GM19324 (cell line): ENCODE measurements around the gene FBLN2.
"Not testable (repeated sequence)": the region's sequence is repeated elsewhere in the genome, so short reads cannot be mapped to it uniquely, and the experiment has no call there.

Source experiments
- ATAC-seq: cut with Tn5 transposase; IDR thresholded peaks from one replicate; pipeline ENCODE4 v1.9.1; 2021; ENCODE audit warnings: mild to moderate bottlenecking, moderate library complexity; ENCODE audit not compliant: unreplicated experiment, low FRiP score

FBLN2 gene

DNA sequence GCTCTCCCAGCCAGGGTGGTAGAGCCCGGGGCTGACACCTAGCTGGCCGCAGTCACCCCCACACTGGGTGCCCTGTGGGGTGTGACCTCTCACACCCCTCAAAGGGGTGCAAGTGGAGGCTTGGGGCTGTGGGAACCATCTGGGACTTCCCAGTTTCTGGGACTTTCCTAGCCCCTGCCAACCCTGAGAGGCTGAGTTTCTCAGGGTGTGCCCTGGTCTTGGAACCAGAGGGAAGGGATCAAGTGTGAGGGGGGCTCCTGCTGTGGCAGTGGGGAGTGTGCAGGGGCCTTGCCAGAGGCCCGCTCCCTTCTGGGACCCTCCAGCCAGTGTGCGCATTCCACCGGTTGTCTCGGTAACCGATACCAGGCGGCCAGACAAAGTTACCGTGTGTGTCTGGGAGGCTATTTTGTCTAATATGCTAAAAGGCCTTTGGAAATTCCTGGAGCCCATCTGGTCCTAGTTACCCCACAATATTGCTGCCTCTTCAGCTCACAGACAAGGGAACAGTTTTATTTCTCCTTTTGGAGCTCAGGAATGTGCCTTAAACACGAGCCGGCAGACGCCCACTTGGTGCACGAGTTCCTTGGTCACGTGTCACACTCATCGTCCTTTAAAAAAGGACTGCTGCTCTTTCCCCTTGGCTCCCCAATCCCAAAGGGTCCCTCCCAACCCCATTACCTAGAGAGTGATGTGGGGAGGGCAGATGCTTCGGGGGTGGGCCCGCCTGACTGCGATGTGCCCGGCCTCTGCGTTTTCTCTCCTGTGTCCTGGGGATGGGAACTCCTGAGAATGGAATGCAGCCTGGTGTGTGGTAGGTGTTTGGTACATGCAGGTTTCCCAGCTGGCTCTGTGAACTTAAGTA is 35.6 kb upstream of the FBLN2 start:
- no peak for ATAC-seq

GRCh38 chr3:13513913-13514517 is 34.9 kb upstream of the FBLN2 start:
- ATAC-seq, result no peak

- no peak for ATAC-seq
These were observed 34.1 kb upstream of the FBLN2 start for GRCh38 chr3:13514639-13515435.

DNA sequence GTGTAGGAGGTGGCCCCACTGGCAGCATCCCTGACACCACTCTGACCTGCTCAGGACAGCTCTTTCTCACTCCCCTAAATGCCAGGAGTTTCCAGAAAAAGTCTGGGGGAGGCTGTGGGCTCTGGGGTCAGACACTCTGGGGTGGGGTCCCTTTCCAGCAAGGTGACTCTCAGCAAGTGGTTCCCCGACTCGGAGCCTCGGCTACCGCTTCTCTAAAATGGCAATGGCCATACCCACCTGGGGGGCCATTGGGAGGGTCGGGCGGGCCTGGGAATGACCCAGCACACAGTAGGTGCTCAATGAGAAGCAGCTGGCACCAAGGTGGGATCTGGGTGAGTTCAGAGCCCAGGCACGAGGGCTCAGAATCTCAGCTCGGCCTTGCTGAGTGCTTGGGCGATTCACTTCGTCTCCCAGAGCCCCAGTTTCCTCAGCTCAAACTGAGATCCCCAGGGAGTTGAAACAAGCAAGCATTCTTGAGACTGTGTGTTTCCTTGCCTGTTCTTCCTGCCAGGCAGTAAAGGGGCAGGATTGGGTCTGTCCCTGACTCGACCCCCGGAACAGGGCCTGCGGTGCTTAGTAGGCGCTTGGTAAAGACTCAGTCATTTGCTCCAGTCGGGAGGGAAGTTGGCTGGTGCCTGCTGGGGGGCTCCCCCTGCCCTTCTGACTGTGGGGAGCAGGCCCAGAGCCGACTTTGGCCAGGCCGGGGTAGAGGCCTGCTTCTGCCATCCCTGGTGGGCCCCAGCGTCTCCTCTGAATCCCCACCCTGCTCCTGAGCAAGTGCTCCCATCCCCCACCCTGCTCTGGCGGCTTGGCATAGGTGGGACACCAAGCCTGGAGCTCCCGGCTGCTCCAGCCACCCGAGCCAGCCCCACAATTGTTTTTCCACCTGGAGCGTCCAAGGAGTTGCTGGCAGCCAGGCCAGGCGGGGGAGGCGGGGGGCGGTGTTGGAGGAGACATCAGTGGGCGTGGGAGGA is 32.9 kb upstream of the FBLN2 start:
- ATAC-seq, result no peak

- ATAC-seq, result no peak
These were observed 32.2 kb upstream of the FBLN2 start for GRCh38 chr3:13516760-13517135.

DNA sequence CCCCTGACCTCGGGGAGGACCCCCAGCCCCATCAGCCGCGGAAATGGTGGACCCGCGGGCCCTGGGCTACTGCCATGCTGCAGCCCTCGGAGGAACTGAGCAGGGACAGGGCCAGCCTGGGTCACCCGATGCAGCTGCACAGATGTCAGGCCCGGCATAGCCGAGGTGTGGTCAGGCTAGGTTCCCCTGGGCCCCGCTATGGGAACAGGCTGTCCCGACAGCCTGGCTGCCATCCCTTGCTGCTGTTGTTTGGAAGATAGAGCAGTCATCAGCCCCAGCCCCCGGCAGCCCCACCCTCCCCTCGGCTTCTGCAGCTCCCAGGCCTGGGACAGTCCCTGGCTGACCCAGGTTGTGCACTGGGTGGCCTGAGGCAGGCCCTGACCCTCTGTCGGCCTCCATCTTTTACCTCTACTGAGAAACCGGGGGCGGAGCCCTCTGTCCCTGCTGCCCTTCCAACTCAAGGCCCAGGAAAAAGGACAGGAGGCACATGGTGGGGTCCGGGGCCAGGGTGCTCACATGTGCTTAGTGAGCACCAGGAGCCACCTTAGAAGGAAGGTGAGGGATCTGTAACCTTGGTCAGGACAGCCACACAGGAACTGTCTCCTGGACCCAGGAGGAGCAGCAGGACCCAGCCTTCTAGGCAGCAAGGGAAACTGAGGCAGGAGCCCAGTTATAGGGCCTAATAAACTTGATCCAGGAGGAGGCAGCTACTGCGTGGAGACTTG is 31.5 kb upstream of the FBLN2 start:
- ATAC-seq, result no peak

- no peak for ATAC-seq
These were observed 30.4 kb upstream of the FBLN2 start for GRCh38 chr3:13518516-13518953.

DNA sequence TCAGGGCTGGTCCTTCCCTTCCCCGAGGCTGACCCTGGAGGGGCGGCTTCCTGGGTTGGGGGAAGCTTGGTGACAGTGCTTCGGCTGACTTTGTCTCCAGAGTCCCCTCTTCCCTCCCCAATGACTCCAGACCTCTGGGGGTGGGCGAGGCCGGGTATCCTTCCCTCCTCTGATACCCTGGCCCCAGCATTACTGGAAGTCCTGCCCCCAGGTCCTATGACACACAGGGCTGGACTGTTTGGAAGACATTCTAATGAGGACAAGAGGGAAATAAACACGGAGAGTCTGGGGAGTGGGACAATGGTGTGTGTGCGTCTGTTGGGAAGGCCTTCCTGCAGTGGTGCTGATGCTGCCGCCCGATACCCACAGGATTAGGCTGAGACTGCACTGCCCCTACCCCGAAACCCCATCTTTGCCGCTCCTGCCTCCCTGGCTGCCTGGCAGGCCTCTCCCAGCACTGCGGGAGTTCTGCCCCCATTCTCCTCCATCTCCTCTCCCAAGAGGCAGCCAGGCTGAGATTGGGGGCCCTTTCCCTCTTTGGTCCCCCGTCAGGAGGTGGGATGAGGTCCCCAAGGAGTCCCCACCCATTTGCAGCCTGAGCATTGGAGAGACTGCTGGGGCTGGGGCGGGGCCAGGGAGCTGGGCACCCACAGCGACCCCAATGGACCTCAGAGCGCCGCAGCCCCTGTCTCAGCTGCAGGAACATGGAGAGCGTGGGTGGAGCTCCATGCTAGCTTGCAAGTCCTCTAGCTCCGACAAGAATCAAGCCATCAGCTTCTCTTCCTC is 29.7 kb upstream of the FBLN2 start:
- no peak for ATAC-seq

DNA sequence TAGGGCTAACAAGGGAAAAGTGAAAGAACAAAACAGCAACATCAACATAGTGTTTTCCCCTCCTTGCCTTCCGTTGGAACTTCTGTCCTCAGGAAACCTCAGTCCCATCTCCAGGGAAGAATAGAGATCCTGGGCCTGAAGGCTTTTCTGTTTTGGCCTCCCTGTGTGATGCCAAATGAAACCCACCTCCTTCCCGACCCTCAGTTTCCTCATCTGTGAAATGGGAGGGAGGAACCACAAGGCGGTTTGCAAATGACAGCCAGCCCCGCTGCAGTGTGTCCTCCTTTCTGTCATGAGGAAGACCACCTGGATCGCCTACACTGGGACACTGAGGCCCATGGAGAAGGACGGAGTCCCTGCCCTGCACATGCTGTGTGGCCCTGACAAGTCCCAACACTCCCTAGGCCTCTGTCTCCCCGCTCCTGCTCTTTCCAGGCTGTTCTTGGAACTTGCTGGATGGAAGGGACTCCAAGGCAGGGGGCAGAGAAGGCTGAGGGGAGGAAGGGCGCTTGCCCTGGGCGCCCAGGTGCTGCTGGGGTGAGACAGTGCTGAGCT is 28.5 kb upstream of the FBLN2 start:
- no peak for ATAC-seq

DNA sequence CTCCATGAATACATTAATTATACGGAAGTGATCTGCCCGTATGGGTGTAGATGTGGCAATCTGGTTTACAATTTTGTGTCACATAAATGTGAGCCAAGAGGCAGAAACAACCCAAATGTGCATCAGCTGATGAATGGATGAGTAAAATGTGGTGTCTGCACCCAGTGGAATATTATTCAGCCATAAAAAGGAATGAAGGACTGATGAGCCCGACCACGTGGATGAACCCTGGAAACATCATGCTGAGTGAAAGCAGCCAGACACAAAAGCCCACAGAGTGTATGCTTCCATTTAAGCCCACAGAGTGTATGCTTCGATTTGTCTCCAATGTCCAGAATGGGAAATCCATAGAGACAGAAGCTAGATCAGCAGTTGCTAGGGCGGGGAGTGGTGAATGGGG is 27.6 kb upstream of the FBLN2 start:
- no peak for ATAC-seq

DNA sequence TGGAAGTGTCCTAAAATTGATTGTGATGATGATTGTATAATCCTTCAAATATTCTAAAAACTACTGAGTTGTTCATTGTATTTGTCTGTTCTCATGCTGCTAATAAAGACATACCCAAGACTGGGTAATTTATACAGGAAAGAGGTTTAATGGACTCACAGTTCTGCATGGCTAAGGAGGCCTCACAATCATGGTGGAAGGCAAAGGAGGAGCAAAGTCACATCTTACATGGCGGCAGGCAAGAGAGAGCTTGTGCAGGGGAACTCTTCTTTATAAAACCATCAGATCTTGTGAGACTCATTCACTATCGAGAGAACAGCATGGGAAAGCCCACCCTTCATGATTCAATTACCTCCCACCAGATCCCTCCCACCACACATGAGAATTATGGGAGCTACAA is 27.2 kb upstream of the FBLN2 start:
- ATAC-seq, result not testable (repeated sequence)

- ATAC-seq, result no peak
These were observed 26.7 kb upstream of the FBLN2 start for GRCh38 chr3:13522236-13522635.

DNA sequence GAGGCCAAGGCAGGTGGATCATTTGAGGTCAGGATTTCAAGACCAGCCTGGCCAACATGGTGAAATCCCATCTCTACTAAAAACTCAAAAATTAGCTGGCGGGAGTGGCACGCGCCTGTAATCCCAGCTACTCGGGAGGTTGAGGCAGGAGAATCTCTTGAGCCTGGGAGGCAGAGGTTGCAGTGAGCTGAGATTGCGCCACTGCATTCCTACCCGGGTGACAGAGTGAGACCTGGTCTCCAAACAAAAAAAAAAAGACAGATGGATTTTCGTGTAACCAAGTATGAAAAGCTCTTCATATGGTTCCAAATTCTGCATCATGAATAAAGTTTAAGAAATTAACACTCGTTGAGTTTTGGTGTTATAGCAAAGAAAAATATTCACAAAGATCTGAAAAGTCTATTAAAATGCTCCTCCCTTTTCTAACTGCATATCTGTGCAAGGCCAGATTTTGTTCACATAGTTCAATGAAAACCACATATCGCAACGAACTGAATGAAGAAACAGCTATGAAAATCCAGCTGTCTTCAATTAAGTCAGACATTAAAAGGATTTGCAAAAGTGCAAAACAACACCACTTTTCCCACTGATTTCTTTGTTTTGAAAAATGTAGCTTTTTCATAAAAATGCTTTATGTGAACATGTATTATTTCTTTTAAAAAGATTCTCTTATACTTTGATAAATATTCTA is 23.8 kb upstream of the FBLN2 start:
- ATAC-seq, result no peak

DNA sequence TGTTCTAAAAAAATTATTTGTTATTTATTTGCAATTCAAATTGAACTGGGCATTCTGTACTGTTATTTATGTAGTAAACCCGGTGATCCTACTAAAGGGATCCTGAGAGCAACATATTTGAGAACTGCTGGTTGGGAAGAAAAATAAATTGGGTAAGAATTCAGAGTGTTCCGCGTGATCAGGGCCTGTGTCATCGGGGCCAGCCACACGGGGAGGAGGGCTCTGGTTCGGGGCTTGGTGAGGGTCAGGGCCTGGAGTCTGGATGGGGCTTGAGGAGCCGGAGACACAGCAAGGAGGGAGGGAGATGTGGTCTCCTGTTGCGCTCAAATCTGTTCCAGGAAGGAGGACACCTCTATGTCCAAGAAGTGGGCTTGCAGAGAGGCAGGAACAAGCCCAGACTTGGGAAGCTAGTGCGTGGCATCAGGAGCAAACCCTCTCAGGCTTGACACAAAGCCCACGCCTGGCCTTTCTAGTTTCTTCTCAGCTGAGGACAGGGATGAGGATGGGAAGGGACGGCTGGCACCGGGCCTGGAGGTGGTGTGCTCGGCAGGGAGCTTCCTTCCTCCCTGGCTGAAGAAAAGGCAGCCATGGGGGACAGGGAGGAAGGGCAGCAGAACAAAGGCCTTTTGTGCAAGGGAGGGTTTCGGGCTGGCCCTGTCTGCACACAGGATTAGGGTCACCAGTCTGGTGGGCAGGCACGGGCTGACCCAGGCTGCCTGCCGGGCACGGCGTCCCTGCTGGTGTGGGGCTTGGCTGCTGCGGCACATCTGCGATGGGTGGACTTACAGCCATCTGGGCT is 22.9 kb upstream of the FBLN2 start:
- ATAC-seq, result no peak

DNA sequence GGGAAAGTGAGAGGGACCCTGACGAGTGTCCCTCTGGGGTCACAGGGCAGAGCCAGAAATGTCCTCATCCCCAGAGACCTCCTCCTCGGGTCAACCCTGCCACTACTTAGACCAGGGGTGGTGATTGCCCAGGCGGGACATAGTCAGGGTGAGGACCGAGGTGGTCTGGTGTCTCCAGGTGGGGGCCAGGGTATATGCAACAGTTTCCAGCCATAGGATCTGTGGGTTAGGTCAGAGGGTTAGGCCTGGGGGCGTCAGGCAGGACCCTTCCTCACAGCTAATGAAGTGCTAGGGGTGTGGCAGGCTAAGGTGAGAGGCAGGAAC is 22.3 kb upstream of the FBLN2 start:
- ATAC-seq, result no peak

- ATAC-seq, result no peak
These were observed 20.6 kb upstream of the FBLN2 start for GRCh38 chr3:13528217-13528867.
